Liver (tissue), 2 donors: Measurements from ENCODE around the gene ZNRF4.

Experiments
- YY1 ChIP-seq: IDR thresholded peaks from 2 replicates; pipeline ENCODE4 v1.6.1; 2016; ENCODE audit warnings: antibody characterized with exemption, mild to moderate bottlenecking
- TF ChIP-seq, protein P1 (sequence below): fragments of 150-350 bp; IDR thresholded peaks from 2 replicates; pipeline ENCODE4 v1.5.1; 2017; ENCODE audit warnings: improper control_type of control experiment, low read depth, low read length; ENCODE audit not compliant: missing input control
- donor health status: healthy.

DNA sequence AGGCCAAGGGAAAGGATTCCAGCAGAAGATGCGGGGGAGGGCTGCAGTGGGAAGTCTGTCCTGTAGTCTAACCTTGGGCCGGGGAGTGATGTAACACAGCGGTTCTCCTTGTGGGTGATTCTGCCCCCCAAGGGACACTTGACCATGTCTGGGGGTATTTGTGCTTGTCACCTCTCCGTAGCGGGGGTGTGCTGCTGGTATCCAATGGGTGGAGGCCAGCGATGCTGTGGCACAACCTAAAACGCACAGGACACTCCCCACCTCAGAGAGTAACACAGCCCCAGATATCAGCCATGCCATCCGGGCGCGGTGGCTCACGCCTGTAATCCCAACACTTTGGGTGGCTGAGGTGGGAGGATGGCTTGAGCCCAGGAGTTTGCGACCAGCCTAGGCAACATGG is 36.3 kb downstream of the ZNRF4 start:
- TF ChIP-seq YY1, result no peak
- TF ChIP-seq, protein P1, sequence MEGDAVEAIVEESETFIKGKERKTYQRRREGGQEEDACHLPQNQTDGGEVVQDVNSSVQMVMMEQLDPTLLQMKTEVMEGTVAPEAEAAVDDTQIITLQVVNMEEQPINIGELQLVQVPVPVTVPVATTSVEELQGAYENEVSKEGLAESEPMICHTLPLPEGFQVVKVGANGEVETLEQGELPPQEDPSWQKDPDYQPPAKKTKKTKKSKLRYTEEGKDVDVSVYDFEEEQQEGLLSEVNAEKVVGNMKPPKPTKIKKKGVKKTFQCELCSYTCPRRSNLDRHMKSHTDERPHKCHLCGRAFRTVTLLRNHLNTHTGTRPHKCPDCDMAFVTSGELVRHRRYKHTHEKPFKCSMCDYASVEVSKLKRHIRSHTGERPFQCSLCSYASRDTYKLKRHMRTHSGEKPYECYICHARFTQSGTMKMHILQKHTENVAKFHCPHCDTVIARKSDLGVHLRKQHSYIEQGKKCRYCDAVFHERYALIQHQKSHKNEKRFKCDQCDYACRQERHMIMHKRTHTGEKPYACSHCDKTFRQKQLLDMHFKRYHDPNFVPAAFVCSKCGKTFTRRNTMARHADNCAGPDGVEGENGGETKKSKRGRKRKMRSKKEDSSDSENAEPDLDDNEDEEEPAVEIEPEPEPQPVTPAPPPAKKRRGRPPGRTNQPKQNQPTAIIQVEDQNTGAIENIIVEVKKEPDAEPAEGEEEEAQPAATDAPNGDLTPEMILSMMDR, result no peak
